AG09309 (cell line): ENCODE measurements around the gene ANTKMT.
"Not testable (repeated sequence)": the region's sequence is repeated elsewhere in the genome, so short reads cannot be mapped to it uniquely, and the experiment has no call there.

Experiments used
- DNase-seq: peaks from one replicate; pipeline ENCODE4 v3.0.0-alpha.2; 2010; ENCODE audit warnings: low read depth
- H3K4me3 ChIP-seq: 2 replicates; pipeline ENCODE4 v1.5.1; 2011; ENCODE audit warnings: mild to moderate bottlenecking, low read depth, low read length, moderate library complexity; ENCODE audit not compliant: control insufficient read depth
- CTCF ChIP-seq: IDR thresholded peaks from 2 replicates; pipeline ENCODE4 v1.5.1; 2011; ENCODE audit warnings: mild to moderate bottlenecking, low read depth, low read length, inconsistent platforms; ENCODE audit not compliant: insufficient read depth, control insufficient read depth; ENCODE audit errors: missing control alignments

Gene ANTKMT

GRCh38 chr16:687499-687898, 33.4 kb upstream of the ANTKMT start:
- no peak for DNase-seq
- H3K4me3 ChIP-seq: no peak overlapping the region
- no peak for TF ChIP-seq CTCF

- peak overlapping the region; percentile 96 for H3K4me3 ChIP-seq
- no peak for DNase-seq
- no peak for TF ChIP-seq CTCF
These were observed 31.6 kb upstream of the ANTKMT start for GRCh38 chr16:689175-689897.

- DNase-seq, H3K4me3 ChIP-seq: not testable (repeated sequence)
These were observed 29.7 kb upstream of the ANTKMT start for GRCh38 chr16:691242-691641.

- no peak overlapping the region for H3K4me3 ChIP-seq
- no peak for TF ChIP-seq CTCF
- DNase-seq: no peak
These were observed 28.4 kb upstream of the ANTKMT start for GRCh38 chr16:692356-693108.

GRCh38 chr16:693364-693763, 27.6 kb upstream of the ANTKMT start:
- no peak for DNase-seq
- H3K4me3 ChIP-seq: no peak overlapping the region
- TF ChIP-seq CTCF: no peak

GRCh38 chr16:693766-694165, 27.2 kb upstream of the ANTKMT start:
- no peak for DNase-seq
- H3K4me3 ChIP-seq: no peak overlapping the region
- TF ChIP-seq CTCF: no peak

GRCh38 chr16:694187-694862, 26.6 kb upstream of the ANTKMT start:
- H3K4me3 ChIP-seq: no peak overlapping the region
- TF ChIP-seq CTCF: no peak
- no peak for DNase-seq
